Lower leg skin (tissue), 4 donors: ENCODE data around the gene RBM22. TPM values are rescaled to one million over a fixed set of nuclear protein-coding genes. Genes with fewer than 3 reads are reported as not detected.
A peak's percentile ranks its signal among the peaks of the same experiment; 100 is the strongest.

Experiments used
- DNase-seq, 2 donors: peaks; one replicate each; pipeline ENCODE4 v3.0.0-alpha.2; 2019; ENCODE audit warnings: low spot score in 2 of 2
- H3K4me3 ChIP-seq: fragments of 200-600 bp; sonication (generic); 2 replicates; pipeline ENCODE4 v1.5.1; 2017; ENCODE audit warnings: mild to moderate bottlenecking, low read depth; ENCODE audit not compliant: poor library complexity, severe bottlenecking
- POLR2A ChIP-seq, 2 donors: fragments of 450-650 bp; IDR thresholded peaks; one replicate each; pipeline ENCODE4 v1.6.1; 2016 to 2017; ENCODE audit warnings: antibody characterized with exemption in 2 of 2, mild to moderate bottlenecking in 1 of 2, moderate library complexity in 1 of 2
- WGBS, 2 donors: methylation state at CpG; one replicate each; pipeline ENCODE4 v1.1.5; 2018; 5-methylcytosine and 5-hydroxymethylcytosine counted together
- intact Hi-C: fragments of 100-400 bp; cut with DNase I; formaldehyde crosslinking; loops from one replicate; pipeline ENCODE4 v1.15.0; 2023; ENCODE audit warnings: low total_unique reads
- total RNA-seq, 4 donors: library from RNA; depleted of rRNA; stranded (reverse); fragments of >200 nt; gene quantifications; one replicate each; pipeline ENCODE4 v1.1.0, GENCODE V29; 2016
- TF ChIP-seq, protein P1 (sequence below), 3 donors: fragments of 450-650 bp; IDR thresholded peaks; one replicate each; pipeline ENCODE4 v1.5.1; 2016; ENCODE audit warnings: antibody characterized with exemption in 3 of 3, mild to moderate bottlenecking in 3 of 3, moderate library complexity in 2 of 3

Gene RBM22
- total RNA-seq, 4 donors from 2014 or later = 27.6 to 38.6 (median 35.9) TPM

DNA sequence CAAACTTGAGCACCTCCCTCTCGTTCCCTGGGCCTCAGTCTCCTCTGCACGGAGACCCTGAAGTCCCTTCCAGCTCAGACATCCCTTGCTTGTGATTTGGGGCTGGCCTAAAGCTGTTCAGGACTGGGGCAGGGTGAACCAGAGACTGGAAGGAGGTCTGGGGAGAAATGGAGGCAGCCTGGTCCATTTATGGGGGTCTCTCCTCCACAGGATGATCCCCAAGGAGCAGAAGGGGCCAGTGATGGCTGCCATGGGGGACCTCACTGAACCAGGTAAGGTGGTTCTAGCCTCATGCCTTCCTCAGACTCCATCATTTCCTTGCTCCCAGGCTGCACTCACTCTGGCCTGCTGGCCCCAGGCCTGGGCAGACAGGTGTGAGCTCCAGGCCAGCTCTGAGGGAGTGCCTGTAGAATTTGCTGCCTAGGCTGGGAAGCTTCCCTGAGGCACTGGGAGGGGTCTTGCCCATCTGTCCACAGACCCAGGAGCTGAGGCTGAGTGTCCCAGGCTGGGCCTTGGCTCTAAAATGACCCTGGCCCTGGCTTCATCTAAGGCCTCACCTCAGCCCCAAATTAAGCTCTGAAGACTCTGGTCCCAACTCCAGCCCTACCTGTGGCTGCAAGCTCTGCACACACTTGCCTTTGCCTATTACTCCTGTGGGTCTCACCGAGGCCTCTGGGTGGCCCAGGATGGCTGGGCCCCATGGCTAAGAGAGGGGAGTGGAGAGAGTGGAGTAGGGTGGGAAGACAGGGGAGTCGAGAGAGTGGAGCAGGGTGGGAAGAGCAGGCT, 37.9 kb downstream of the RBM22 start:
- DNase-seq = peak in 1 of 2 donors; percentile 62
- TF ChIP-seq, protein P1, sequence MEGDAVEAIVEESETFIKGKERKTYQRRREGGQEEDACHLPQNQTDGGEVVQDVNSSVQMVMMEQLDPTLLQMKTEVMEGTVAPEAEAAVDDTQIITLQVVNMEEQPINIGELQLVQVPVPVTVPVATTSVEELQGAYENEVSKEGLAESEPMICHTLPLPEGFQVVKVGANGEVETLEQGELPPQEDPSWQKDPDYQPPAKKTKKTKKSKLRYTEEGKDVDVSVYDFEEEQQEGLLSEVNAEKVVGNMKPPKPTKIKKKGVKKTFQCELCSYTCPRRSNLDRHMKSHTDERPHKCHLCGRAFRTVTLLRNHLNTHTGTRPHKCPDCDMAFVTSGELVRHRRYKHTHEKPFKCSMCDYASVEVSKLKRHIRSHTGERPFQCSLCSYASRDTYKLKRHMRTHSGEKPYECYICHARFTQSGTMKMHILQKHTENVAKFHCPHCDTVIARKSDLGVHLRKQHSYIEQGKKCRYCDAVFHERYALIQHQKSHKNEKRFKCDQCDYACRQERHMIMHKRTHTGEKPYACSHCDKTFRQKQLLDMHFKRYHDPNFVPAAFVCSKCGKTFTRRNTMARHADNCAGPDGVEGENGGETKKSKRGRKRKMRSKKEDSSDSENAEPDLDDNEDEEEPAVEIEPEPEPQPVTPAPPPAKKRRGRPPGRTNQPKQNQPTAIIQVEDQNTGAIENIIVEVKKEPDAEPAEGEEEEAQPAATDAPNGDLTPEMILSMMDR (IDR thresholded peaks at IDR 0.05) = no peak
- no peak for TF ChIP-seq POLR2A (IDR thresholded peaks at IDR 0.05)
- WGBS, 2 donors = 80 to 87% methylated on average over 4 of the region's 4 CpGs
- H3K4me3 ChIP-seq = no peak overlapping the region
- intact Hi-C loops = no loop called here

DNA sequence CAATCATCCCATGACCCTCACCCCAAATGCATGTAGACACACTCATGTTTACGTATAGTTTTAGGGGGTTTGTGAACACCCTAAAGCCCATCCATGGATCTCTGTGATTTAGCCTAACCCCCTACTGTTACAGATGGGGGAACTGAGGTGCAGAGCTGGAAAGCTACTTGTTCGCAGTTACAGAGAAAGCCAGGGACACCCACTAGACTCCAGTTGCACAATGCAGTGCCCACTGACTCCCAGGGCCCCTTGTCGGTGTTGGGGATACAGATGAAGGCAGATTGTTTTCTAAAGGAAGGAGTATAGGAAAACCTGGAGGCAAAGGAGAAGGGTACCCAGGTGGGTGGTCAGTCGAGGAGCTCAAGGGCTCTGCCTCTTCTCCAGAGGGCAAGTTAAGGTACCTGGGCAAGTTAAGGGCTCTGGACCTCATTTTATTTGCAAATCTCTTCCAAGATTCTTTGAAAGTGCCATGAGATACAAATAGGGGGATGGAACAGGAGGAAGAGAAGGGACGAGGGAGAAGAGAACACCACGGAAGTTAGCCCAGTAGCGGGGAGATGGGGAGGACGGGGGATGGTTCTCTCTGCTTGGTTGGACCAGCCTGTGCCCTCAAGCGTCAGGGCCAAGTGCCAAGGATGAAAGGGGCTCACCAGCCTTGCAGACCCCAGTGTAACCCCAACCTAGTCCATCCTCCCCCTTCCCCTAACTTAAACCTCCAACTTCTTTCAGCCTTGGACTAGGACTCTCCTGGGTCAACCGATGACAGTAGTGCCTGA, 38.9 kb downstream of the RBM22 start:
- intact Hi-C loops = no loop called here
- 86 to 90% methylated on average over 10 of the region's 10 CpGs for WGBS, 2 donors
- DNase-seq = peak in 1 of 2 donors; percentile 60
- TF ChIP-seq, protein P1 (IDR thresholded peaks at IDR 0.05) = no peak
- no peak for TF ChIP-seq POLR2A (IDR thresholded peaks at IDR 0.05)
- H3K4me3 ChIP-seq = no peak overlapping the region

DNA sequence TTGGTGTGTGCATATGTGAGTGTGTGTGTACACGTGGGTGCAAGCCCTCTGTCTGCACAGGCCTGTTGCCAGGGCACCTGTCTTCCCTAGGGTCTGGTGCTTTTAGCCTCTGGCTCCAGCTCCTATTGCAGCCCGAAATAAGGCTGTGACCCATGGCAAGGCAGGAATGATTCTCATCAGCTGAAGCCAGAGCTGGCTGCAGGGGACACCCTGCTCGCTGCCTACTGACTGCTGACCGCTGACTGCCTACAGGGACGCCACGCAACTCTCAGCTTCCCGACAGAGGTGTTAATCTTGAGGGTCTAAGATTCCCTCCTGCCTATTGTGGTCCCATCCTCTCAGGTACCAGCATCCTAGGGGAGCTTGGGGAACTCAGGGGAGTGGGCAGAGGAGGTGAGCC, 39.8 kb downstream of the RBM22 start, which contains the start of gene MYOZ3:
MYOZ3 (plus strand) TSS at position 166 of the 400 bp plus-strand sequence. CDS start 1,691 bp downstream, outside the sequence.
- DNase-seq = peak in 1 of 2 donors; percentile 23
- TF ChIP-seq, protein P1 (IDR thresholded peaks at IDR 0.05) = no peak
- TF ChIP-seq POLR2A (IDR thresholded peaks at IDR 0.05) = no peak
- 76 to 79% methylated on average over 7 of the region's 7 CpGs for WGBS, 2 donors
- intact Hi-C loops = no loop called here
- no peak within 1 kb of the TSS for H3K4me3 ChIP-seq

DNA sequence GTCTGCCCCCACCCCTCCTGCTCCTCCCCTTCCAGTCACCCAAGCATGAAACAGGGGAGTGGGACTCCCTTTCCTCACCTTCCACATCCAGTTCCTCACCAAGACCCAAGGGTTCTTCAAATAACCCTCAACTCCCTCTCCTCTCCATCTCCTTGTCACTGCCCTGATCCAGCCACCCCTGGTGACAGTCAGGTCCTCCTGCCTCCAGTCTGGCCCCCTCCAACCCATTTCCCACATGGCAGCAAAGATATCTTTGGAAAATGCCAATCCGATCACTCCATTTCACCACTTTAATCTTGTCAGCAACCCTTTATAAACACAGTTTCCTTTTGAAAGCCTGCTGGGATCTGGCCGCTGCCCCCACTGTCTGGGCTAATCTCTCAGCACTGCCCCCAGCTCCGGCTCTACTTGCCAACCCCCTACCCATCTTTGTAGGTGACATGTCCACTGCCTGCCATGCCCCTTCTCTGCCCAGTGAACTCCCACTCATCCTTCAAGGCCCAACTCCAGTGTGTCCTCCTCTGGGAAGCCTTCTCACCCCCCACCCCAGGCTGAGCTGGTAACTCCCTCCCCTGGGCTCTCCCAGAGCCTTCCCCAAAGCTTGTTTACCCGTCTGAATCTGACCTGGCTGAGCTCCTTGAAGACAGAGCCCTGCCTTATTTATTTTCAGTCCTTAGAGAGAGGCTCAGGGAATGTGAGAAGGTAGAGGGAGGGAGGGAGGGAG, 40.6 kb downstream of the RBM22 start:
- 69 to 73% methylated on average over 4 of the region's 4 CpGs for WGBS, 2 donors
- no peak for TF ChIP-seq POLR2A (IDR thresholded peaks at IDR 0.05)
- TF ChIP-seq, protein P1 (IDR thresholded peaks at IDR 0.05) = no peak
- no peak overlapping the region for H3K4me3 ChIP-seq
- intact Hi-C loops = no loop called here
- DNase-seq = peak in 1 of 2 donors; percentile 83

DNA sequence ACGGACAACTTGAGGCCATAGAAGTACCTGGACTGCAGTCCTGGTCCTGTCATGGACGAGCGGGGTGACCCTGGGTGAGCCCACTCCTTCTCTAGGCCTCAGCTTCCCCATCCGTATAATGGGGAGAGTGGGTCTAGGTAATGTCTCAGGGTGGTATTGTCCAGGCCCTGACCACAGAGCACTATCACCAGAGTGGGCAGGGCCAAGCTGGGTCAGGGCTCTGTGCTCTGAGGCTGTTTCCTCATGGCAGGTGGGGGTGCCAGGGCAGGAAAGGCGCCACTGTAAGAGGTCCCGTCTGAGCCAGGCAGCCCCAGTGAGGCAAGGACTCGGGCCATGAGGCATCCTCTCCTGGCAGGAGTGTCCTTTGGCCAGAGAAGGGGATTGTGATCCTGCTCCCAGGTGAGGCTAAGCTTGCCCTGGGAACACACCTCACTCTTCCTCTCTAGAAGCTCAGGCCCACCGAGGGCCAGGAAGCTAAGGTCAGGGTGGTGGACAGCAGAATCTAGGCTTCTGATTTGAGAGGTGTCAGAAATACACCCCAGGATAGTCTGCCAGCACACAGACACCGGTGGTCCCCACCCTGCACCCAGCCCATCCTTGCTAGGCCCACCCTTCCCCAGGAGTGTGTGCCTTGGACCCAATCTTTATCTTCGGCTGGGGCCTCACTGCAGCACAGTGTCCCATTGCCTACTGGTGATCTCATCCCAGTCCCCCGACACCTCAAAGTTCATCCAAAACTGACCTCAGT, 41.3 kb downstream of the RBM22 start:
- no peak overlapping the region for H3K4me3 ChIP-seq
- TF ChIP-seq, protein P1 (IDR thresholded peaks at IDR 0.05) = no peak
- no peak for TF ChIP-seq POLR2A (IDR thresholded peaks at IDR 0.05)
- intact Hi-C loops = loop anchor here (5.0 to 10.0 kb wide), 2 partner anchors 97 to 195 kb away; no protein-coding TSS in a partner anchor
- 85 to 88% methylated on average over 9 to 11 of the region's 11 CpGs for WGBS, 2 donors
- DNase-seq = peak in 1 of 2 donors; percentile 80
